Mammary epithelial cell (primary cell): ENCODE measurements around the gene TSACC.

Experiments used
- CTCF ChIP-seq, 2 donors: IDR thresholded peaks in 1 of 2; conservative IDR thresholded peaks in 1 of 2; 2 replicates each; pipeline ENCODE4 v1.5.1; 2011 to 2012; ENCODE audit warnings: inconsistent platforms in 2 of 2, low read length in 2 of 2, mild to moderate bottlenecking in 2 of 2, control low read depth in 1 of 2, low read depth in 1 of 2; ENCODE audit not compliant: insufficient read depth in 1 of 2; ENCODE audit errors: extremely low read depth in 1 of 2
- EZH2 ChIP-seq: IDR thresholded peaks from 2 replicates; pipeline ENCODE4 v1.6.1; 2012; ENCODE audit warnings: low read length, inconsistent platforms, borderline replicate concordance

GRCh38 chr1:156360534-156360933, 22.2 kb downstream of the TSACC start:
- TF ChIP-seq EZH2 (no peak), CTCF (conservative IDR thresholded peaks at IDR 0.05 in 1 of 2, IDR thresholded peaks at IDR 0.05 in 1 of 2; ENCODE audit: extremely low read depth in 1 of 2, insufficient read depth in 1 of 2, low read depth in 1 of 2, low read length in 2 of 2) (no peak)
